H9 (cell line): ENCODE results near the gene TENM4. TPM values are rescaled to one million over a fixed set of nuclear protein-coding genes. Genes with fewer than 3 reads are reported as not detected.

Experiments used
- DNase-seq: peaks from one replicate; pipeline ENCODE4 v3.0.0-alpha.2; 2017
- H2AFZ ChIP-seq: one replicate; pipeline ENCODE4 v1.6.1; 2013; ENCODE audit warnings: mild to moderate bottlenecking, low read length, control low read depth, moderate library complexity
- H2AK5ac ChIP-seq: 2 replicates; pipeline ENCODE4 v1.6.1; 2013; ENCODE audit warnings: low read length, control low read depth, mixed read lengths; ENCODE audit not compliant: insufficient read length
- H2BK120ac ChIP-seq: one replicate; pipeline ENCODE4 v1.6.1; 2013; ENCODE audit warnings: low read depth, mild to moderate bottlenecking, low read length, control low read depth, inconsistent platforms; ENCODE audit not compliant: poor library complexity, severe bottlenecking
- H2BK12ac ChIP-seq: 2 replicates; pipeline ENCODE4 v1.6.1; 2013; ENCODE audit warnings: low read length, control low read depth, mixed read lengths, low read depth; ENCODE audit not compliant: insufficient read length
- H2BK15ac ChIP-seq: 2 replicates; pipeline ENCODE4 v1.6.1; 2013; ENCODE audit warnings: low read depth, low read length, control low read depth
- H2BK20ac ChIP-seq: one replicate; pipeline ENCODE4 v1.6.1; 2013; ENCODE audit warnings: low read depth, mild to moderate bottlenecking, low read length, control low read depth, inconsistent platforms; ENCODE audit not compliant: poor library complexity, severe bottlenecking
- H2BK5ac ChIP-seq: 2 replicates; pipeline ENCODE4 v1.6.1; 2013; ENCODE audit warnings: low read length, control low read depth, mixed read lengths; ENCODE audit not compliant: insufficient read length
- H3K14ac ChIP-seq: 2 replicates; pipeline ENCODE4 v1.6.1; 2013; ENCODE audit warnings: low read length, control low read depth; ENCODE audit not compliant: insufficient read depth
- H3K18ac ChIP-seq: 2 replicates; pipeline ENCODE4 v1.6.1; 2013; ENCODE audit warnings: low read depth, mild to moderate bottlenecking, mixed read lengths, low read length, control low read depth; ENCODE audit not compliant: insufficient read length
- H3K23ac ChIP-seq: 2 replicates; pipeline ENCODE4 v1.6.1; 2013; ENCODE audit warnings: low read length, control low read depth, mixed read lengths, low read depth; ENCODE audit not compliant: insufficient read length
- H3K23me2 ChIP-seq: 2 replicates; pipeline ENCODE4 v1.6.1; 2013; ENCODE audit warnings: low read depth, mild to moderate bottlenecking, mixed read lengths, low read length, control low read depth; ENCODE audit not compliant: insufficient read length, poor library complexity, severe bottlenecking
- H3K27ac ChIP-seq: 2 replicates; pipeline ENCODE4 v1.5.1; 2013; ENCODE audit warnings: low read length, control low read depth, mixed read lengths, low read depth; ENCODE audit not compliant: insufficient read length
- H3K27me3 ChIP-seq: 2 replicates; pipeline ENCODE4 v1.6.1; 2013; ENCODE audit warnings: low read length, control low read depth, inconsistent platforms; ENCODE audit not compliant: insufficient read depth
- H3K4ac ChIP-seq: 2 replicates; pipeline ENCODE4 v1.6.1; 2013; ENCODE audit warnings: low read depth, mild to moderate bottlenecking, control low read depth, inconsistent platforms, low read length, moderate library complexity
- H3K4me1 ChIP-seq: 2 replicates; pipeline ENCODE4 v1.6.1; 2013; ENCODE audit warnings: low read length, control low read depth, inconsistent platforms; ENCODE audit not compliant: insufficient read depth
- H3K4me2 ChIP-seq: 2 replicates; pipeline ENCODE4 v1.6.1; 2013; ENCODE audit warnings: low read length, control low read depth, mixed read lengths; ENCODE audit not compliant: insufficient read length, insufficient read depth
- H3K56ac ChIP-seq: 2 replicates; pipeline ENCODE4 v1.6.1; 2013; ENCODE audit warnings: low read depth, mild to moderate bottlenecking, mixed read lengths, low read length, control low read depth; ENCODE audit not compliant: insufficient read length
- H3K79me1 ChIP-seq: 2 replicates; pipeline ENCODE4 v1.6.1; 2013; ENCODE audit warnings: low read depth, mild to moderate bottlenecking, moderate library complexity, low read length, control low read depth, inconsistent platforms; ENCODE audit not compliant: insufficient read depth, poor library complexity, severe bottlenecking
- H3K79me2 ChIP-seq: 2 replicates; pipeline ENCODE4 v1.6.1; 2013; ENCODE audit warnings: low read length, control low read depth, inconsistent platforms; ENCODE audit not compliant: insufficient read depth
- H3K9ac ChIP-seq: 2 replicates; pipeline ENCODE4 v1.6.1; 2013; ENCODE audit warnings: low read length, control low read depth, mixed read lengths; ENCODE audit not compliant: insufficient read length; ENCODE audit errors: extremely low read depth
- H3K9me3 ChIP-seq: one replicate; pipeline ENCODE4 v1.6.1; 2013; ENCODE audit warnings: low read depth, low read length, inconsistent platforms; ENCODE audit not compliant: control insufficient read depth
- H3T11ph ChIP-seq: one replicate; pipeline ENCODE4 v1.6.1; 2013; ENCODE audit warnings: mild to moderate bottlenecking, low read length, control low read depth, inconsistent platforms
- H4K20me1 ChIP-seq: one replicate; pipeline ENCODE4 v1.6.1; 2013; ENCODE audit not compliant: control insufficient read depth, insufficient read length, insufficient read depth
- H4K5ac ChIP-seq: 2 replicates; pipeline ENCODE4 v1.6.1; 2013; ENCODE audit warnings: low read depth, mild to moderate bottlenecking, mixed read lengths, low read length, control low read depth; ENCODE audit not compliant: insufficient read length
- H4K8ac ChIP-seq: replicated peaks from 2 replicates; pipeline ENCODE4 v1.6.1; 2013; ENCODE audit warnings: low read length, control low read depth, mixed read lengths, low read depth; ENCODE audit not compliant: insufficient read length
- H4K91ac ChIP-seq: 2 replicates; pipeline ENCODE4 v1.6.1; 2013; ENCODE audit warnings: low read depth, mild to moderate bottlenecking, moderate library complexity, mixed read lengths, low read length, control low read depth; ENCODE audit not compliant: insufficient read length
- H3K27ac Mint-ChIP-seq, 3 experiments: 2 replicates in 2 of 3; 3 replicates in 1 of 3; pipeline ENCODE4 v1.8.0; 2020 to 2021; ENCODE audit warnings: mixed read lengths in 3 of 3, mild to moderate bottlenecking in 1 of 3, moderate library complexity in 1 of 3
- H3K27me3 Mint-ChIP-seq: 2 replicates; pipeline ENCODE4 v1.8.0; 2021; ENCODE audit warnings: low read depth, mild to moderate bottlenecking, moderate library complexity, mixed read lengths
- H3K36me3 Mint-ChIP-seq, 3 experiments: 2 replicates in 2 of 3; 3 replicates in 1 of 3; pipeline ENCODE4 v1.8.0; 2020 to 2021; ENCODE audit warnings: low read depth in 3 of 3, mixed read lengths in 3 of 3; ENCODE audit not compliant: insufficient read depth in 1 of 3
- H3K4me1 Mint-ChIP-seq, 2 experiments: 2 replicates each; pipeline ENCODE4 v1.8.0; 2020; ENCODE audit warnings: mixed read lengths in 2 of 2
- H3K4me3 Mint-ChIP-seq, 2 experiments: 2 replicates in 1 of 2; 3 replicates in 1 of 2; pipeline ENCODE4 v1.8.0; 2020 to 2021; ENCODE audit warnings: mild to moderate bottlenecking in 2 of 2, mixed read lengths in 2 of 2, moderate library complexity in 1 of 2
- H3K9me3 Mint-ChIP-seq, 2 experiments: 2 replicates in 1 of 2; 3 replicates in 1 of 2; pipeline ENCODE4 v1.8.0; 2020; ENCODE audit warnings: mild to moderate bottlenecking in 2 of 2, mixed read lengths in 2 of 2, moderate library complexity in 1 of 2
- CTCF ChIP-seq: fragments of 200-600 bp; sonication (generic); conservative IDR thresholded peaks from 3 replicates; pipeline ENCODE4 v1.8.0; 2021; ENCODE audit warnings: antibody characterized with exemption, mild to moderate bottlenecking
- WGBS: extraction: QIAGEN DNeasy Blood & Tissue Kit; methylation state at CpG from one replicate; pipeline ENCODE4 v1.1.7; 2013; ENCODE audit warnings: missing lambda C conversion rate, low lambda C conversion rate, mixed read lengths; ENCODE audit not compliant: insufficient read length; ENCODE audit errors: extremely low coverage; 5-methylcytosine and 5-hydroxymethylcytosine counted together
- total RNA-seq: library from RNA; stranded (reverse); gene quantifications from 2 replicates; pipeline ENCODE4 v1.2.1, GENCODE V29; 2021

The TENM4 gene
- total RNA-seq, 1 experiment from 2014 or later = 4.6 TPM

GRCh38 chr11:78645226-78646202, 795.3 kb downstream of the TENM4 start:
- H3K56ac ChIP-seq = no peak overlapping the region
- Mint-ChIP-seq H3K27me3 (peaks cover 3% of the 10 kb centered on the region; the same call in 1 of the 2 replicates), H3K4me1 (no peaks in the 10 kb centered on the region), H3K36me3 (no peaks in the 10 kb centered on the region), H3K9me3 (no peaks in the 10 kb centered on the region), H3K4me3 (no peak overlapping the region), H3K27ac (no peak overlapping the region)
- H4K91ac ChIP-seq = no peak overlapping the region
- no peak overlapping the region for H3K27ac ChIP-seq
- WGBS = no CpG with 5 or more reads among the region's 5 CpGs
- no peaks in the 10 kb centered on the region for H3K79me2 ChIP-seq
- H3K4ac ChIP-seq = no peak overlapping the region
- no peak overlapping the region for H2BK12ac ChIP-seq
- H3K18ac ChIP-seq = no peak overlapping the region
- H3K4me2 ChIP-seq = no peak overlapping the region
- peak; percentile 96 for TF ChIP-seq CTCF
- H3T11ph ChIP-seq = no peak overlapping the region
- H3K9me3 ChIP-seq = no peaks in the 10 kb centered on the region
- H4K5ac ChIP-seq = no peak overlapping the region
- H4K8ac ChIP-seq = no peak overlapping the region
- H3K14ac ChIP-seq = no peak overlapping the region
- H2BK15ac ChIP-seq = no peak overlapping the region
- no peak overlapping the region for H2BK5ac ChIP-seq
- no peak overlapping the region for H3K9ac ChIP-seq
- H3K79me1 ChIP-seq = no peaks in the 10 kb centered on the region
- no peak overlapping the region for H3K23ac ChIP-seq
- H2AK5ac ChIP-seq = no peak overlapping the region
- peak; percentile 85 for DNase-seq
- no peaks in the 10 kb centered on the region for H3K4me1 ChIP-seq
- H3K27me3 ChIP-seq = no peaks in the 10 kb centered on the region
- no peaks in the 10 kb centered on the region for H3K23me2 ChIP-seq
- H2BK20ac ChIP-seq = no peak overlapping the region
- H2BK120ac ChIP-seq = no peak overlapping the region
- H4K20me1 ChIP-seq = no peaks in the 10 kb centered on the region
- no peak overlapping the region for H2AFZ ChIP-seq
